ENCODE measurements around the gene CUL1.

GRCh38 chr7:148650232-148650858 lies 48.4 kb upstream of the CUL1 start:
- TF ChIP-seq POLR2A (IDR thresholded peaks at IDR 0.05): no peak
- TF ChIP-seq CTCF (IDR thresholded peaks at IDR 0.05): no peak

Measured in body of pancreas (tissue), 4 donors.